ENCODE data around the gene AOPEP.

Gene AOPEP

GRCh38 chr9:94926431-94926800 lies 199.9 kb downstream of the AOPEP start:
- H3K4me3 ChIP-seq (ENCODE audit: low read length), result no peak overlapping the region
- H3K9ac ChIP-seq (ENCODE audit: low read length), result no peak overlapping the region
- H3K4me1 ChIP-seq (ENCODE audit: low read length), result peaks cover 14% of the 10 kb centered on the region
- TF ChIP-seq CTCF (IDR thresholded peaks at IDR 0.05; ENCODE audit: low read depth, low read length) (no peak), EZH2phosphoT487 (IDR thresholded peaks at IDR 0.05; ENCODE audit: low read depth) (no peak)
- no peaks in the 10 kb centered on the region for H3K9me3 ChIP-seq (ENCODE audit: insufficient read depth, low read length)
- no peaks in the 10 kb centered on the region for H4K20me1 ChIP-seq (ENCODE audit: insufficient read depth, low read length)
- H3K4me2 ChIP-seq (ENCODE audit: low read length), result no peak overlapping the region
- no peak overlapping the region for H2AFZ ChIP-seq (ENCODE audit: low read depth, low read length)
- H3K27ac ChIP-seq (ENCODE audit: low read length), result no peak overlapping the region
- no peaks in the 10 kb centered on the region for H3K79me2 ChIP-seq (ENCODE audit: low read length)
- no peaks in the 10 kb centered on the region for H3K36me3 ChIP-seq (replicated peaks; ENCODE audit: low read depth, low read length)
- H3K27me3 ChIP-seq (ENCODE audit: low read depth, low read length), result no peaks in the 10 kb centered on the region

- H2AFZ ChIP-seq (ENCODE audit: low read depth, low read length), result no peak overlapping the region
- H3K9ac ChIP-seq (ENCODE audit: low read length), result no peak overlapping the region
- no peaks in the 10 kb centered on the region for H4K20me1 ChIP-seq (ENCODE audit: insufficient read depth, low read length)
- H3K79me2 ChIP-seq (ENCODE audit: low read length), result no peaks in the 10 kb centered on the region
- H3K27me3 ChIP-seq (ENCODE audit: low read depth, low read length), result no peaks in the 10 kb centered on the region
- H3K4me3 ChIP-seq (ENCODE audit: low read length), result no peak overlapping the region
- H3K9me3 ChIP-seq (ENCODE audit: insufficient read depth, low read length), result no peaks in the 10 kb centered on the region
- no peak overlapping the region for H3K27ac ChIP-seq (ENCODE audit: low read length)
- H3K4me2 ChIP-seq (ENCODE audit: low read length), result no peak overlapping the region
- TF ChIP-seq CTCF (IDR thresholded peaks at IDR 0.05; ENCODE audit: low read depth, low read length) (no peak), EZH2phosphoT487 (IDR thresholded peaks at IDR 0.05; ENCODE audit: low read depth) (no peak)
- H3K36me3 ChIP-seq (replicated peaks; ENCODE audit: low read depth, low read length), result no peaks in the 10 kb centered on the region
- H3K4me1 ChIP-seq (ENCODE audit: low read length), result peaks cover 13% of the 10 kb centered on the region
These were observed 200.7 kb downstream of the AOPEP start for GRCh38 chr9:94927048-94927761.

GRCh38 chr9:94927762-94928670 lies 201.5 kb downstream of the AOPEP start:
- H3K27ac ChIP-seq (ENCODE audit: low read length), result no peak overlapping the region
- no peaks in the 10 kb centered on the region for H3K27me3 ChIP-seq (ENCODE audit: low read depth, low read length)
- no peaks in the 10 kb centered on the region for H3K36me3 ChIP-seq (replicated peaks; ENCODE audit: low read depth, low read length)
- no peaks in the 10 kb centered on the region for H4K20me1 ChIP-seq (ENCODE audit: insufficient read depth, low read length)
- H3K4me2 ChIP-seq (ENCODE audit: low read length), result no peak overlapping the region
- no peaks in the 10 kb centered on the region for H3K79me2 ChIP-seq (ENCODE audit: low read length)
- no peak overlapping the region for H3K9ac ChIP-seq (ENCODE audit: low read length)
- no peaks in the 10 kb centered on the region for H3K9me3 ChIP-seq (ENCODE audit: insufficient read depth, low read length)
- no peak overlapping the region for H2AFZ ChIP-seq (ENCODE audit: low read depth, low read length)
- TF ChIP-seq EZH2phosphoT487 (IDR thresholded peaks at IDR 0.05; ENCODE audit: low read depth) (no peak), CTCF (IDR thresholded peaks at IDR 0.05; ENCODE audit: low read depth, low read length) (no peak)
- H3K4me1 ChIP-seq (ENCODE audit: low read length), result peaks cover 5% of the 10 kb centered on the region
- H3K4me3 ChIP-seq (ENCODE audit: low read length), result no peak overlapping the region

GRCh38 chr9:94928691-94929368 lies 202.3 kb downstream of the AOPEP start:
- Histone ChIP-seq H3K36me3 (replicated peaks; ENCODE audit: low read depth, low read length) (no peaks in the 10 kb centered on the region), H3K4me1 (ENCODE audit: low read length) (no peaks in the 10 kb centered on the region), H4K20me1 (ENCODE audit: insufficient read depth, low read length) (no peaks in the 10 kb centered on the region), H3K27me3 (ENCODE audit: low read depth, low read length) (no peaks in the 10 kb centered on the region), H3K9ac (ENCODE audit: low read length) (no peak overlapping the region), H3K4me2 (ENCODE audit: low read length) (no peak overlapping the region), H3K79me2 (ENCODE audit: low read length) (no peaks in the 10 kb centered on the region), H3K4me3 (ENCODE audit: low read length) (no peak overlapping the region), H3K9me3 (ENCODE audit: insufficient read depth, low read length) (no peaks in the 10 kb centered on the region), H2AFZ (ENCODE audit: low read depth, low read length) (no peak overlapping the region), H3K27ac (ENCODE audit: low read length) (no peak overlapping the region)
- TF ChIP-seq EZH2phosphoT487 (IDR thresholded peaks at IDR 0.05; ENCODE audit: low read depth), result no peak
- no peak for TF ChIP-seq CTCF (IDR thresholded peaks at IDR 0.05; ENCODE audit: low read depth, low read length)

Data from OCI-LY3 (cell line).